Lung (tissue), 12 donors: Measurements from ENCODE around the gene GARS1. TPM values are rescaled to one million over a fixed set of nuclear protein-coding genes. Genes with fewer than 3 reads are reported as not detected.
"Not testable (repeated sequence)": the region's sequence is repeated elsewhere in the genome, so short reads cannot be mapped to it uniquely, and the experiment has no call there.

Experiments used
- ATAC-seq: fragments of 200-7000 bp; cut with Tn5 transposase; one replicate; pipeline ENCODE4 v1.9.1; 2020; ENCODE audit warnings: moderate number of reproducible peaks; ENCODE audit not compliant: insufficient read depth, low FRiP score
- DNase-seq, 3 donors: peaks; one replicate each; pipeline ENCODE4 v3.0.0-alpha.2; 2013 to 2017
- H3K27ac ChIP-seq, 2 donors: one replicate each; pipeline ENCODE4 v1.5.1; 2013; ENCODE audit warnings: mild to moderate bottlenecking in 2 of 2, moderate library complexity in 2 of 2, control low read depth in 1 of 2, inconsistent platforms in 1 of 2, low read depth in 1 of 2, low read length in 1 of 2
- H3K27me3 ChIP-seq, 3 donors: one replicate each; pipeline ENCODE4 v1.5.1; 2013; ENCODE audit warnings: low read length in 2 of 3; ENCODE audit not compliant: control insufficient read depth in 3 of 3, insufficient read depth in 3 of 3
- H3K36me3 ChIP-seq, 4 donors: one replicate each; pipeline ENCODE4 v1.5.1; 2013; ENCODE audit warnings: low read length in 4 of 4, mild to moderate bottlenecking in 1 of 4, moderate library complexity in 1 of 4; ENCODE audit not compliant: control insufficient read depth in 4 of 4, insufficient read depth in 4 of 4
- H3K4me1 ChIP-seq, 5 donors: one replicate each; pipeline ENCODE4 v1.5.1; 2013; ENCODE audit warnings: low read length in 5 of 5, mild to moderate bottlenecking in 2 of 5, moderate library complexity in 1 of 5; ENCODE audit not compliant: control insufficient read depth in 5 of 5, insufficient read depth in 5 of 5
- H3K4me3 ChIP-seq: one replicate; pipeline ENCODE4 v1.5.1; 2013; ENCODE audit warnings: mild to moderate bottlenecking, control low read depth, moderate library complexity
- H3K9ac ChIP-seq, 2 donors: one replicate each; pipeline ENCODE4 v1.5.1; 2013; ENCODE audit warnings: low read length in 2 of 2, control low read depth in 1 of 2; ENCODE audit not compliant: insufficient read depth in 1 of 2
- H3K9me3 ChIP-seq, 4 donors: one replicate each; pipeline ENCODE4 v1.5.1; 2013; ENCODE audit warnings: low read length in 3 of 4, mild to moderate bottlenecking in 1 of 4, moderate library complexity in 1 of 4; ENCODE audit not compliant: control insufficient read depth in 4 of 4, insufficient read depth in 3 of 4
- WGBS, 2 donors: extraction: QIAGEN DNeasy Blood & Tissue Kit; methylation state at CpG; one replicate each; pipeline ENCODE4 v1.1.7; 2013; 5-methylcytosine and 5-hydroxymethylcytosine counted together
- polyA plus RNA-seq, 2 donors: library from polyadenylated mRNA; stranded (reverse); fragments of 200-250 nt; gene quantifications; one replicate each; pipeline ENCODE4 v1.2.1, GENCODE V29; 2013
- total RNA-seq, 2 donors: library from RNA; depleted of rRNA in 1 of 2; stranded (reverse); fragments of >200 nt in 1 of 2; gene quantifications; one replicate each; pipeline ENCODE4 v1.2.1, GENCODE V29; 2014 to 2021
- TF ChIP-seq, protein P1 (sequence below): IDR thresholded peaks from 2 replicates; pipeline ENCODE4 v1.5.1; 2012; ENCODE audit warnings: mild to moderate bottlenecking; ENCODE audit errors: control extremely low read depth, extremely low read depth
- donor health status: control.
- donor health status: control.
- donor health status: Bipolar disorder and iron deficiency.
- donor health status: healthy.
- donor health status: DM: yes; HTN: yes; CAD: no.

The GARS1 gene
- total and polyA plus RNA-seq, 4 donors, result 55.5 to 132 (median 92.1) TPM

DNA sequence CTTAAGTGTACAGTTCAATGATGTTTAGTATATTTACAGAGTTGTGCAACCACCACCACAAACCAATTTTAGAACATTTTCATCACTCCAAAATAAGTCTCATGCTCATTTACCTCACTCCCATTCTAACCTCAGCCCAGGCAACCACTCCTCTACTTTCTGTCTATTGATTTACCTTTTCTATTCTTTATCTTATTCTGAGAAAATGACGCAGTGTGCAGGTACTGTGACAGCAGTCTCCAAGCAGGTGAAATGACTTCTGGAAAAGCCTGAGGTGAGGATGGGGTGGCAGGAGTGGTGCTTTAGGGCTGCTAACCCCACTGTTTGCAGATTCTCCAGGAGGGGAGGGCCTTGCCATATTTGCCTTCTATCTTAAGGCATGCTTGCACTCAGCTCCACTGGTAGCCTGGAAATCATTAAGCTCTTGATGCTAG is 39.5 kb downstream of the GARS1 start:
- Histone ChIP-seq H3K27me3 (no peaks in the 10 kb centered on the region), H3K4me1 (no peaks in the 10 kb centered on the region), H3K27ac (peak overlapping the region in 1 of 2 donors; percentile 53), H3K36me3 (peaks cover 11 to 40% (median 21%) of the 10 kb centered on the region in 4 donors), H3K4me3 (no peak overlapping the region), H3K9ac (no peak overlapping the region), H3K9me3 (no peaks in the 10 kb centered on the region)
- ATAC-seq (no peak), DNase-seq (no peak)
- TF ChIP-seq, protein P1, sequence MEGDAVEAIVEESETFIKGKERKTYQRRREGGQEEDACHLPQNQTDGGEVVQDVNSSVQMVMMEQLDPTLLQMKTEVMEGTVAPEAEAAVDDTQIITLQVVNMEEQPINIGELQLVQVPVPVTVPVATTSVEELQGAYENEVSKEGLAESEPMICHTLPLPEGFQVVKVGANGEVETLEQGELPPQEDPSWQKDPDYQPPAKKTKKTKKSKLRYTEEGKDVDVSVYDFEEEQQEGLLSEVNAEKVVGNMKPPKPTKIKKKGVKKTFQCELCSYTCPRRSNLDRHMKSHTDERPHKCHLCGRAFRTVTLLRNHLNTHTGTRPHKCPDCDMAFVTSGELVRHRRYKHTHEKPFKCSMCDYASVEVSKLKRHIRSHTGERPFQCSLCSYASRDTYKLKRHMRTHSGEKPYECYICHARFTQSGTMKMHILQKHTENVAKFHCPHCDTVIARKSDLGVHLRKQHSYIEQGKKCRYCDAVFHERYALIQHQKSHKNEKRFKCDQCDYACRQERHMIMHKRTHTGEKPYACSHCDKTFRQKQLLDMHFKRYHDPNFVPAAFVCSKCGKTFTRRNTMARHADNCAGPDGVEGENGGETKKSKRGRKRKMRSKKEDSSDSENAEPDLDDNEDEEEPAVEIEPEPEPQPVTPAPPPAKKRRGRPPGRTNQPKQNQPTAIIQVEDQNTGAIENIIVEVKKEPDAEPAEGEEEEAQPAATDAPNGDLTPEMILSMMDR, result no peak
- WGBS, 2 donors, result 78 to 86% methylated on average over 1 of the region's 1 CpG

DNA sequence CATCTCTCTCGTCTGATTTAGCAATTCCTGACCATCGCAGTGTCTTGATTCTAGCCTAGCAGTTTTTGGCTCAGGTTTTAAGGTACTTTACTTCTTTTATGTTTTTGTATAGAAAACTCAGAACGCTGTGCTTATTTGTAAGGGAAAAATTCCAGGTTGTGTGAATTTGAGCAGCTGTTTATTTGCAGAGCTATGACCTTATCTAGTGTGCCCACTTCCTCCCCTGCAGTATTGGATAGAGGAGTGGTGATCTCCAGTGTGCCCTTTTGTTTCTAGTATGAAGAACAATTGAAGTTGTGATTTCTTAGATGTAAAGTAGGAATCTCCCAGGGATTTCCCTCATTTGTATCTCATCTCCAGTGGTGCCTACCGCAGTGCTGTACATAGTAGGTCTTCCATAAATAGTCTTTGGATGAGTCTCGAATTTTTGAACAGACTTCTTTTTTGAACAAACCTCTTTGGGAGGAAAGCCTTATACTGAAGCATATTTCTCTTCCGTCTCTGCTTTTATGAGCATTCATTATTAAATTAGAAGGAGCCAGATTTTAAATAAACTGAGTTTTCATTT is 40.0 kb downstream of the GARS1 start:
- 77 to 79% methylated on average over 6 of the region's 6 CpGs for WGBS, 2 donors
- Histone ChIP-seq H3K4me1 (no peaks in the 10 kb centered on the region), H3K27ac (peak overlapping the region in 1 of 2 donors; percentile 53), H3K36me3 (peaks cover 9 to 35% (median 18%) of the 10 kb centered on the region in 4 donors), H3K4me3 (no peak overlapping the region), H3K9ac (no peak overlapping the region), H3K27me3 (no peaks in the 10 kb centered on the region), H3K9me3 (no peaks in the 10 kb centered on the region)
- TF ChIP-seq, protein P1, result no peak
- ATAC-seq (no peak), DNase-seq (no peak)

DNA sequence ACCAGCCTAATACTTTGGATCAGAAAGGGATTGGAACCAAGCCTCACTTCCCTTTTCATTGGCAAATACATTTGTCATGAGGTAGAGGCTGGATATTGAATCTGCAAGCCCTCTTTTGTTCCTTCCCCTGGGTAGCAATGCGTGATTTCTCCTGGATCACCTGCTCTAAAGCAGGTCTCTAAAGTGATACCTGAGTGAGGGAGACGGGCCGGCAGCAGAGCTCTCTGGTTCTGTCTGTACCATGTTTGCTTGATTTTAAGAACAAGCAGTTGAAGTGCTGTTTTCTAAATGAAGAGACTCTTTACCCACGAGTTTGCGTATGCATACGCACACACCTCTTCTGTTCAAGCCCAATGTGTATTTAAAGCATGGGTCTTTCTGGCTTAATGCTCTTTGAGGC is 41.1 kb downstream of the GARS1 start:
- TF ChIP-seq, protein P1, result no peak
- Histone ChIP-seq H3K9me3 (no peaks in the 10 kb centered on the region), H3K36me3 (peaks cover 9 to 31% (median 17%) of the 10 kb centered on the region in 4 donors), H3K27me3 (no peaks in the 10 kb centered on the region), H3K27ac (no peak overlapping the region), H3K4me1 (no peaks in the 10 kb centered on the region), H3K9ac (no peak overlapping the region), H3K4me3 (no peak overlapping the region)
- ATAC-seq (no peak), DNase-seq (peak in 1 of 3 donors; percentile 23)
- WGBS, 2 donors, result 73 to 93% methylated on average over 6 of the region's 6 CpGs

DNA sequence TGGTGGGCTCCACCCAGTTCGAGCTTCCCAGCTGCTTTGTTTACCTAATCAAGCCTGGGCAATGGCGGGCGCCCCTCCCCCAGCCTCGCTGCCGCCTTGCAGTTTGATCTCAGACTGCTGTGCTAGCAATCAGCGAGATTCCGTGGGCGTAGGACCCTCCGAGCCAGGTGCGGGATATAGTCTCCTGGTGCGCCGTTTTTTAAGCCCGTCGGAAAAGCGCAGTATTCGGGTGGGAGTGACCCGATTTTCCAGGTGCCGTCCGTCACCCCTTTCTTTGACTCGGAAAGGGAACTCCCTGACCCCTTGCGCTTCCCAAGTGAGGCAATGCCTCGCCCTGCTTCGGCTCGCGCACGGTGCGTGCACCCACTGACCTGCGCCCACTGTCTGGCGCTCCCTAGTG is 47.6 kb downstream of the GARS1 start:
- H3K36me3 ChIP-seq, H3K27me3 ChIP-seq, DNase-seq, ATAC-seq, H3K27ac ChIP-seq, H3K4me3 ChIP-seq, H3K4me1 ChIP-seq, H3K9me3 ChIP-seq, H3K9ac ChIP-seq: not testable (repeated sequence)
- WGBS, 2 donors, result 68 to 71% methylated on average over 13 to 15 of the region's 29 CpGs
